ENCODE measurements around the gene ERV3-1.

- TF ChIP-seq, protein P1, sequence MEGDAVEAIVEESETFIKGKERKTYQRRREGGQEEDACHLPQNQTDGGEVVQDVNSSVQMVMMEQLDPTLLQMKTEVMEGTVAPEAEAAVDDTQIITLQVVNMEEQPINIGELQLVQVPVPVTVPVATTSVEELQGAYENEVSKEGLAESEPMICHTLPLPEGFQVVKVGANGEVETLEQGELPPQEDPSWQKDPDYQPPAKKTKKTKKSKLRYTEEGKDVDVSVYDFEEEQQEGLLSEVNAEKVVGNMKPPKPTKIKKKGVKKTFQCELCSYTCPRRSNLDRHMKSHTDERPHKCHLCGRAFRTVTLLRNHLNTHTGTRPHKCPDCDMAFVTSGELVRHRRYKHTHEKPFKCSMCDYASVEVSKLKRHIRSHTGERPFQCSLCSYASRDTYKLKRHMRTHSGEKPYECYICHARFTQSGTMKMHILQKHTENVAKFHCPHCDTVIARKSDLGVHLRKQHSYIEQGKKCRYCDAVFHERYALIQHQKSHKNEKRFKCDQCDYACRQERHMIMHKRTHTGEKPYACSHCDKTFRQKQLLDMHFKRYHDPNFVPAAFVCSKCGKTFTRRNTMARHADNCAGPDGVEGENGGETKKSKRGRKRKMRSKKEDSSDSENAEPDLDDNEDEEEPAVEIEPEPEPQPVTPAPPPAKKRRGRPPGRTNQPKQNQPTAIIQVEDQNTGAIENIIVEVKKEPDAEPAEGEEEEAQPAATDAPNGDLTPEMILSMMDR (IDR thresholded peaks at IDR 0.05): no peak
- no peak for TF ChIP-seq POLR2A (IDR thresholded peaks at IDR 0.05)
Measured at GRCh38 chr7:64959072-64959747, 47.3 kb downstream of the ERV3-1 start.

Data from testis (tissue), 2 donors.